ENCODE data around the gene COPE.
"Not testable (repeated sequence)": the region's sequence is repeated elsewhere in the genome, so short reads cannot be mapped to it uniquely, and the experiment has no call there.

The COPE gene

DNA sequence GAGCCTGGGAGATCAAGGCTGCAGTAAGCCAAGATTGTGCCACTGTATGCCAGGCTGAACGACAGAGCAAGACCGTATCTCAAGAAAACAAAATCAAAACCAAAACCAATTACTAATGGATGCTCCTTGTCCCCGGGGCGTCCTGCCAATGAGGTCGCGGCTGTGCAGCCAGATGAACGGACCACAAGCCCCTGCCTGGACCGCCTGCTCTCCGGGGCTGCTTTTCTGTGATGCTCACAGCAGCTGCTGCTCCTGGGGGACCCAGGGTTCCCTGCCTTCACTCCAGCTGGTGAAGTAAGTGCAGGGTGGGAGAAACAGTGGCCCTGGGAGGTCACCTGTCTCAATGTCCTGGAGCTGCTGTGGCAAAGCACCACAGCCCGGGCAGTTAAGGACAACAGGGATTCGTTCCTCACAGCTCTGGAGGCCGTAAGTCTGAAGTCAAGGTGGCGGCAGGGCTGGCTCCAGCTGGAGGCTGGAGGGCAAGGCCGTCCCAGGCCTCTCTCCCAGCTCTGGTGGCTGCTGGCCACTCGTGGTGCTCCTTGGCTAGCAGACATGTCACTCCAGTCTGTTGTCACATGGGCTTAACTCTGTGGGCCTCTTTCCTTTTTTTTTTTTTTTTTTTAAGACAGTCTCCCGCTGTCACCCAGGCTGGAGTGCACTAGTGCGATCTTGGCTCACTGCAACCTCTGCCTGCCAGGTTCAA lies 10.1 kb downstream of the COPE start:
- no peak for DNase-seq (ENCODE audit: low read depth)

DNA sequence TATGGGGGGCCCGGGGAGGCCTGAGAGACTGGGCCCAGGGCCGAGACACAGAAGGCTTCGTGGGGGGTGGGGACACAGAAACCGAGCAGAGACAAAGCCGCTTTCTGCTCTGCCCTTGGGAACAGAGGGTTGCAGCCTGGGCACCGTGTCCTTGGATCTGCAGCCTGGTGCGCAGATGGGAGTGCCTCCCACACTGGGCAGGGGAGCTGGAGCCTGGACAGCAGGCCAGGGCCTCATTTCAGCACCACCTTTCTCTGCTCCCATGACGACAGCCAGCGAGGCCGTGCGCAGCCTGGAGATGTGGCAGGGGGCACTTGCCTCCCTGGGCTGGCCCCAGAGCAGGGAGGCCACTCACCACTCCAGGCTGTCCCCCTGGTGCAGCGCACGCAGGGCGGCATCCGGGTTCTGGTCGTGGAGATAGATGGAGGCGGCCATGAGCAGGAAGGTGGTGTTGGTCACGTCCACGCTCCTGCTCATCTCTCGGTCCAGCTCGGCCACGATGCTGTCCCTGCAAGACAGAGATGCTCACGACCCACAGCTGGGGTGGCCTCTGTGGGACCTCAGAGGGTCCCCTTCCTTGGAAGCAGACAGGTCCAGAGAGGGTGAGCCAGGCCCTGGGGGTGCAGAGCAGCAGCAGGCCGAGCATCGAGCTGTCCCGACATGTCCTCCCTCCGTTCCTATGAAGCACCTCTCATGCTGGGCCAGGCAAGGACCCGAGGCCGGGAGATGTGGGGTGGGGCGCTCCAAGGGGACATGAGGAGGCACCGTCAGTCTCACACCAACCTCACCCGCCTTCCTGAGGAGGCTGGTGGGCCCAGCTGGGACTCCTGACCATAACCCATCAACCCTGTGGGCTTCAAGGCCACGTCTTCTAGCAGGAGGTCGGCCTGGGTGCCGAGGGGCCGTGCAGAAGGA lies 12.3 kb downstream of the COPE start:
- no peak for DNase-seq (ENCODE audit: low read depth)

DNA sequence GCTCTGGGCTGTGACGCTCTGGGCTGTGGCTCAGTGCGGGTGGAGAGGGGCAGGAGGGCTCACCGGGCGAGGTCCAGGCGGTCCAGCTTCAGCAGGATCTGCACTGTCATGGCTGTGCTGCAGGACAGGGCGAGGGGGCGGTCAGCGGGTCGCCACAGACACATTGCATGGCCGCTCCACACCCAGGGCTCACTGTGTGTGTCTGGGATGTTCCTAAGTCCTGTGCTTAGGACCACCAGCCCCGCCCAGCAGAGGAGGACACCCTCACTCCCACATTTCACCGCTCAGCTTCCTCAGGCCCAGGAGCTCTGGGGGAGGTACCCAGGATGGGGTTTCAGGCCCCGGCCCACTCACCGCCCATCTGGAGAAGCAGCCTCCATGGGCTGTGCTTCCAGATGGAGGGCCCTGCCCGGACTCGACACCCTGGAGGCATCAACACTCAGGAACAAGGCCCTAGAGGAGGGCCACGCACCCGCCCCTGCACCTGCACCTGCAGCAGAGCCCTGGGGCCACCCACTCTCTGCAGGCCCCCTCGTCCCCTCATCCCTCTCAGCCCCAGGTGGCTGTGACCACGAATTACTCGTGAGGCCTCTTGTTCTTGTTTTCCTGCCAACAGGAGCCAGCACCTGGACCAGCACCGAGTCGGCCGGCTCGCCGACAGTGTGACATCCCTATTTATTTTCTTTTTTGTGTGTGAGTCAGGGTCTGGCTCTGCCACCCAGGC lies 13.5 kb downstream of the COPE start:
- no peak for DNase-seq (ENCODE audit: low read depth)

DNA sequence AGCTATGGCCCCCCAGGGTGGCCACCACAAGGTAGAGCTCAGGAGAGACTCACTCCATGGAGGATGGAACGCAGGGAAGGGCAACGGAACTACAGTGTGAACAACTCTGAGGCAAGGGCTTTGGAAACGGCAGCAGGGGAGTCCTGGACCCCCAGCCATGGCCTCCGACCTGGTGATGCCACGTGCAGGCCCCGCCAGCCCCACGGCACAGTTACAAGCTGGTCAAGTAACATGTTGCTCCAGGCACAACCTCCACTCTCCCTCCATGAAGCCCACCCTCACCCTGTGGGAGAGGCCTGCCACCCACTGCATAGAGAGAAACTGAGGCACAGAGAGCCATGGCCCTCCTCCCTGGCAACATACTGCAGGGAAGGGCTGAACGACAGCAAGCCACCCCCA lies 14.1 kb downstream of the COPE start:
- DNase-seq (ENCODE audit: low read depth): no peak

DNA sequence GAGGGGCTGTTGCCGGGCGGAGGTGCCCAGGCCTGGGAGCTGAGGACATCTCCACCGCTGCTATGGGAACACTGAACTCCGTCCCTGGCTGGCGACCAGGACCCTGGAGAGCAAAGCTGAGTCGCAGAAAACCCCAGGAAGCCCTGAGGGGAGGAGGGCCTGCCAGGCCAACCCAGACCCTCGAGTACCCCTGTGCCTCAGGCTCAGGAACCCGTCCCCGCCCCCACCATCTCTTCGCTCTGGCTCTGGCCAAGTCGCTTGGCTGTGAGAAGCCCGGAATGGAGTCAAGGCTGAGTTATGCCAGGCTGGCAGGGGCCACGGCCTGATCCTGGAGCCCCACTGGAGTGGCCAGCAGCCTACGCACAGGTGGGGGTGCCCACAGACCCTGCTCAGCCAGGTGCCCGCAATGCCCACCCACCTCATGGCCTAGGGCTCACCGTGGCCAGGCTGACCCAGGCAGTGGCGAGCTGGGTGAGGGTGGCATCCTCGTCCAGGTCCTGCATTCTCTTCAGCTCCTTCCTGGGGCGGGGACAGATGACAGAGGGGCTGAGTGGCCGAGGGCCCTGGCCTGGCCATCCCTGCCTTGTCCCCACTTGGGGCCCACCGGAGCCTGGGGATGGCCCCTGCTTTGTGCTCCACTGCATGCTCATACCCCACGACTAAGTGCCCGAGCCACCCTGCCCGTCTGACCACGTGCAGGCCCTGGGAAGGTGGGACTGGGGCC lies 14.7 kb downstream of the COPE start:
- DNase-seq (ENCODE audit: low read depth): no peak

DNA sequence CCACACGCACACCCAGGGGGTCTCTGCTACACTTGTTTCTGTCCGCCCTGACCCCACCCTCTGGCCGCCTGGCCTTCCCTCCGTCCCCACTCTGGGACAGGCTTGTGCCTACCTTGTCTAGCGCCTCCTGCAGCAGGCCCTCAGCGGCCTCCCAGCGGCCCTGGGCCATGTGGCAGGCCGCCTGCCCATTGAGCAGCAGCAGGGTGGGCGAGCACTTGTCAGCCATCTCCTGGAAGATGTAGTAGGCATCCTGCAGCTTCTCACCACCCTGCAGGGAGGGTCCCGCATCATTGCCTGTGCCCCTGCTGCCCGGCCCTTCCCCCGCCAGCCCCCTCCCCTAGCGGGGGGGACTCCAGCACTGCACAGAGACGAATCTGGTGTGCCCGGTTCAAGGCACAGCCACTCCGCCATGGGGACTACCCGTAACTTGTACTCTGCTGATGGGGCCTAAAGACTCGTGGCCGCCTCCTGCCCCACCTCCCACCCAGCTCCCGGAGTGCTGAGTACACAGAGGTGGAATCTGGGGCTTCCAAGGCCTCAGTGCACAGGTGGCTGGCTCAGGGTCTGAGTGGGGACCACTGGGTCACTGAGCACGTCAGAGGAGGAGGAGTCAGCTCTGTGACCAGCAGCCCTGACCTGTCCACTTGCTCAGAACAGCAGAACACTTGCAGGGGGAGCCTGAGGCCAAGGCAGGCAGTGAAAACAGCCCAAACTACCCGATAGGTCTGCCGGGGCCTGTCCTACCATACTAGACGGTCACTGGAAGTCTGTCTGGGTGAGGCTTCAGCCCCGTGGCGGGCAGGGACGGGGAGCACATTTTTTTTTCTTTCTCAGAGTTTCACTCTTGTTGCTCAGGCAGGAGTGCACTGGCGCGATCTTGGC lies 15.8 kb downstream of the COPE start:
- DNase-seq (ENCODE audit: low read depth): no peak

DNA sequence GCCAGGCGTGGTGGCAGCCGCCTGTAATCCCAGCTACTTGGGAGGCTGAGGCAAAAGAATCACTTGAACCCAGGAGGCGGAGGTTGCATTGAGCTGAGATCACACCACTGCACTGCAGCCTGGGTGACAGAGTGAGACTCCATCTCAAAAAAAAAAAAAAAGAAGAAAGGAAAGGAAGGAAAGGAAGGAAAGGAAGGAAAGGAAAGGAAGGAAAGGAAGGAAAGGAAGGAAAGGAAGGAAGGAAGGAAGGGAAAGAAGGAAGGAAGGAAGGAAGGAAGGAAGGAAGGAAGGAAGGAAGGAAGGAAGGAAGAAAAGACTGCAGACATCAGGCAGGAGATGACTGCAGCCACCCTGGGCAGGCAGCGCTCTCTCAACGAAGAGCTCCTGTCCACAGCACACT lies 16.7 kb downstream of the COPE start:
- not testable (repeated sequence) for DNase-seq (ENCODE audit: low read depth)

DNA sequence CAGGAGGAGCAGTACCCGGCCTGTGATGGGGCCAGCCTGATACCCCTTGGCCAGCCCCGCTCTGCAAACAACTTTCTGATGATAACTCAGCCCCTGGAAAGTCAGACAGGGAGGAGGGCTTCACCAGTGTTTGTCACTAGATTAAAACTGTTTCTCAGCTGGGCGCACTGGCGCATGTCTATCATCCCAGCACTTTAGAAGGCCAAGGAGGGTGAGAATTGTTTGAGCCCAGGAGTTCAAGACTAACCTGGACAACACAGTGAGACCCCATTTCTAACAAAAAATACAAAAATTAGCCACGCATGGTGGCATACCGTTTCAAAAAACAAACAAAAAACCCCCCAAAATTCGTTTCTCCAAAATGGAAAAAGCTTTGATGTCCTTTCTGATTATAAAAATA lies 17.7 kb downstream of the COPE start:
- no peak for DNase-seq (ENCODE audit: low read depth)

DNA sequence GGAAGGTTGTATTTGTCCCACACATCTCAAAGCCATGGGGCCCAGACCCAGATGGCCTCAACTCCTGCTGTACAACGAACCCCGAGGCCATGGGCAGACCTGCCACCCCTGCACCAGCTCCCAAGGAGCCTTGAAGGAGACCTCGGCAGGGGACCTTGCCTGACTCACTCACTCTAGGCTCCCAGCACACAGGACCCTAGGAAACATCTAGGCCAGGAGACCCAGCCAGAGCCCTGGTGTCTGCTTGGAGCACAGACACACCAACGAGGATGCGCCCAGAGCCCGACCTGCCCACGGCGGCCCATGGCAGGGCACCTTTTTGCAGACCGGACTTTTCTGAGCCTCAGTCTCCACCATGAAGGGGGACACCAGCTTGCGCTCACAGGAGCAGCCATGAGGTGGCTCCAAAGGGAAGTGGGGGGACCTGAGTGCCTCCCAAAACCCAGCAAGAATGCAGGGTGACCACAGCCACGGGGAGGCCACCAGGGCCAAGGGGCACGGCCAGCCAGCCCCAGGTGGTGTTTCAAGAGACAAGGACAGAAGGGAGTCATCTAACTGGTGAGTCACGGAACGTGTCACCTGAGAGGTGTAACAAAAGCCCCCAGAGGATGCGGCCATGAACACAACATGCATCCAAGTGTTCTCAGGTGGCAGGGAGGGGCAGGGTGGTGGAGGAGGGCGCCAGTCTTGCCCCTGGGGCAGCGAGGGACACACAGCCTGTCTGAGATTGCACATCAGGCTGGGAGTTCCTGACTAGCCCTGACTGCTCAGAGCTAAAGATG lies 18.3 kb downstream of the COPE start:
- DNase-seq (ENCODE audit: low read depth): no peak

DNA sequence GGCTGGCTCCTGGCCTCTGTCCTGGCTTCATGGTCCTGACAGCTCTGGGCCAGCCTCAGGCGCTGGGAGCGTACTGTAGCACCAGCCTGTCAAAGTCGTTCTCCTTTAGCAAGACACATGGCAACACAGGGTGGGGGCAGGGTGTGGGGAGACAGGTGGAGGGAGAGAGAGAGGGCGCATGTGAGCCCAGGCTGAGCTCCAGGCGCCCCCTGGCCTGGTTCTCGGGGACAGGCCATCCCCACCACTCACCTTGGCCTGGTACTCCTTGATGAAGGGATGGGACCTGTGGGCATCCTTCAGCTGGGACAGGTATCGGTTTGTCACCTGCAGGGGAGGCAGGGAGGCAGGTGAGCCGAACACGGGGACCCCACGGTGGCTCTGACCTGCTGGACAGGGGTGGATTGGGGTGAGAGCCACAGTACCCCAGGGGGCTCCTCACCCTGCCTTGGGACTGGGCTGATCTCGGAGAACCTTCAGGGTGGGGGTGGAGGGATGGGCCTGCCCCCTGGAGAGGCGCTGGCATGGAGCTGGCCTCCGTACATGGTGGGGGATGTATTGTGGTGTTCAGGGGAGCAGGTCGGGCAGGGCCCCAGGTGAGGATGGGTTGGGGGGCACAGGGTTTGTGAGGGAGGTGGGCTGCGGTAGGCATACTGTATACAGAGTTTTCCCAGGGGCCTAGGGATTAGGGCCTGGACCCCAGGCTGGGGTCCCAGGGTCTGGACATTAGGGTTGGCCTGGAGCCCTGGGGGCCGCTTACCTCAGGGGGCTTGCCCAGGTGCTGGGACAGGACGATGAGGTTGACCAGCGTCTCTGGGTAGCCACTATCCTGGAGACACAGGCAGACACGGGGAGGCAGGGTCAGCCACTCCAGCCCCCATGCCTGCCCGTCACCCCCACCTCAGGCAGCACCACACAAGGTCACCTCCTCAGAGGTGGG lies 19.3 kb downstream of the COPE start:
- no peak for DNase-seq (ENCODE audit: low read depth)

DNA sequence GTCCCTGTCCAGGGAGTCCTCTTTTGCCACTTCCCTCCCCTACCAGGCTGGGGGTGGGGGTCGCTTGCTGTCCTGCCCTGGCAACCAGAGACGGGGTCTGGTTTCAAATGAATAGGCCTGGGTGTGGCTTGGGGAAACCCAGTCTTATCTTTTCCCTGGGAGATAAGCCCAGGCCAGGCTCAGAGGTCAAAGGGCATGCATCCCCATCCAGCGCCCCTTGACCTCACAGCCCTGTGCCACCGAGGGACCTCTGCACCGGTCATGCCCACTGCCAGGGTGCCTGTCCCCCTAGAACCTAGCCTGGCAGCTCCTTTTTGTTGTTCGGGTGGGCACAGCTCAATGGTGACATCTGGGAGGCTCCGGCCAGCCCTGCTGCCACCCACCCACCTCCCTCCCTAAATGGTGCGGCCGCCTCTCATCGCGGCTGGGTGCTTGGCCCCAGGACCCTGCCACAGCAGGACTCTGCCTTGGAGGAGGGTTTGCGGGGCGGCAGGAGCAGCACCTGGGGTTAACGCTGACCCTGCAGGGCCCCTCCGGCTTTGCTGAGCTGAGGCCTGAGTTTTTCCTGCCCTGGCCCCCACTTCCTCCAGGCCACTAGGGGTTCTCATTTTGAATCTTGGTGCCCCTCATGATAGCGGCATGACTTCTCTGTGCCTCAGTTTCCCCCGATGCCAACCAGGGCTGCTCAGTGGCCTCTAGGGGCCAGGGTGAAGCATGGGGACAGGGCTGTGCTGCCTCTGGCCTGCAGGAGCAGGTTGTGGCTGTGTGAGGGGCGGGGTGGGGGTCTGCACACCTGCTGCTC lies 20.4 kb downstream of the COPE start:
- DNase-seq (ENCODE audit: low read depth): no peak

DNA sequence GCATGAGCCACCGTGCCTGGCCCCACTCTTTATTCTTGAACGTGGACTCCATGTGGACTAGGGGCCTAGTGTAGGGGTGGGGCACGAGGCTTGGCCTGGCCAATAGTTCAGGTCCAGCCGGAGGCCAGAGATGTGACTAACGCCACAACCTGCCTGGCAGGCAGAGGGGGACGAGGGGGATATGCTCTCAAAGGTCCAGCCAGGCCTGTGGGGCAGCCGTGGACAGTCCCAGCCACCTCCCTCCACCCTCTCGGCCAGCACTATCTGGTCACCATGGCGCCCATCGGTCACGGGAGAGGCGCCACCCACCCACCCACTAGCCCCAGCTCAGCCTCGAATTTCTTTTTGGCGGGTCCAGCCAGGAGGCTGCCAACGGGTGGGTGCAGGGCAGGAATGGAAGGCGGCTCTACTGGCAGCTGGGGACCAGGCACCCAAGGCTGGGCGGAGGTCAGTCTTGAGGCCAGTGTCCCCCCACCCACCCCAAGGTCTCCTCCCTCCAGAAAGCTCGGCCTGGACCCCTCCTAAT lies 21.0 kb downstream of the COPE start:
- no peak for DNase-seq (ENCODE audit: low read depth)

DNA sequence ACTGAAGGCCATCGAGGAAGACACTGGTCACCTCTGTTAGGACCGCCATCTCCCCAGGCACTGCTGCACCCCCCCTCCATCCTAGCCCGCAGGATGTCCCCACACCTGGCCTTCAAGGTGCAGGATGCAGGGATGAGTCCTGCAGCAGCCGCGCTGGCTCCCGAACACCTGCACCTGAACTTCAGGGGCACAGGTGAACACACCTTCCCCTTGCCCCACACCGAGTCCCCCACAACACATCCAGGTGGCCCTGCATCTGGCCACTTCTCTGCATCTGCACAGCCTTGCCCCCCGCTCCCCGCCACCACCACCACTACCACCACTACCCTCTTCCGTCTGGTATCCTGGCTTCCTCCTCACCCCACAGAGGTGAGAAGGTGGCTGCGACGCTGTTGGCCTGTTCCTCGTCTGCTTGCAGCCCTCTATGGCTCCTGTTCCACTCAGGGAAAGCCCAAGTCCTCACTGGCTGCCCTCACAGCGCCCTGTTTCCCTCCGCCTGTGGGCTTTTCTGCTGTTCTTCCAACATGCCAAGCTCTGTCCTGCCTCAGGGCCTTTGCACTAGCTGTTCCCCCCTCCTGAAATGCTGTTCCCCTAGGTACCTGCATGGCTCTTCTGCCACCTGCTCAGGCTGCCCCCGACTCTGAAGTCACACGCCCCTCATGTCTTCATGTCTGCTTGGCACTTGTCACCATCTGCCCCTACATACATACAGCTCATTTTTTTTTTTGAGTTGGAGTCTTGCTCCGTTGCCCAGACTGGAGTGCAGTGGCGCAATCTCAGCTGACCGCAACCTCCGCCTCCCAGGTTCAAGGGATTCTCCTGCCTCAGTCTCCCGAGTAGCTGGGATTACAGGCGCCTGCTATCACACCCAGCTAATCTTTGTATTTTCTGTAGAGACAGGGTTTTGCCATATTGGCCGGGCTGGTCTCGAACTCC lies 21.8 kb downstream of the COPE start:
- DNase-seq (ENCODE audit: low read depth): no peak

DNA sequence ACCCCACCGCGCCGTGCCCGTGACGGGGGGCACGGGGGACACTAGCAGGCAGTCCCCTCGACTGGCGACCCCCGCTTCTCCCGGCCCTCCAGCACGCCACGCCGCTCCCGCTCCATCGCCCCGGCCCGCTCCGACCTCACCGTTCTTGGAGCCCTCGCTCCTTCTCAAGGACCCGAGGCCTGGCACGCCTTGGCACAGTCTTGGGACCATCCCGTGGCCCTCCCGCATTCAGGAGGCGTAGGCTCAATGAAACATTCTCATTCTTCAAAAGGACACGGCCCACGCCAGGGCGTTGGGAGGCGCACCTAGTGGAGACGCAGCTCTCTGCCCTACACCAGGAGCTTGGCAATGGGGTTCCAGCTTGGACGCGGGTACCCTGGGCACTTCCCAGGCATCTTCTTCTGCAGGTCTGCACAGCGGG lies 22.8 kb downstream of the COPE start:
- DNase-seq (ENCODE audit: low read depth): no peak

DNA sequence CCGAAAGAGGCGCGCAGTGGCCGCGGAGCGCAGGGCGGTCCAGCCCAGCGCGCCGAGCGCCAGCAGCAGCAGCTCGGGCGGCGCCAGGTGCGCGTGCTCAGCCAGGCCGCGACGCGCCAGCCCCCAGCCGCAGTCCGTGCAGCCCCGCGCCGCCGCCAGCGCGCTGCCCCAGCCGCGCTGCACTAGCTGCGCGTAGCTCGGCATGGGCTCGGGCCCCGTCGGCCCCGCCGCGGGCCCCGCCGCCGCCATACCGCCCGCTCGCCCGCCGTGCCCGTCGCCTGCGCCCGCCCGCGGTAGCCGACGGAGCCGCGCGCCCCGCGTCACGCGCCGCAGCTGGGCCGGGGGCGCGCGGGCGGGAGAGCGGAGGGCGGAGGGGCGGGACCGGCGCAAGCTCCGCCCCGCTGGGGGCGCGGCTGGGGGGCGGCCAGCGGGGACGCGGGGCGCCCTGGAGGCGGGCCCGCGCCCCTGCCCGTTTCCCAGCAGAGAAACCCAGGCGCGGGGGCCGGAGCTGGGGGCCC lies 23.3 kb downstream of the COPE start, which contains the start of gene CERS1:
TSS of gene CERS1 (minus strand) at position 335 of the 518 bp plus-strand sequence. CDS start at position 249, 86 bp downstream.
- no peak for DNase-seq (ENCODE audit: low read depth)

DNA sequence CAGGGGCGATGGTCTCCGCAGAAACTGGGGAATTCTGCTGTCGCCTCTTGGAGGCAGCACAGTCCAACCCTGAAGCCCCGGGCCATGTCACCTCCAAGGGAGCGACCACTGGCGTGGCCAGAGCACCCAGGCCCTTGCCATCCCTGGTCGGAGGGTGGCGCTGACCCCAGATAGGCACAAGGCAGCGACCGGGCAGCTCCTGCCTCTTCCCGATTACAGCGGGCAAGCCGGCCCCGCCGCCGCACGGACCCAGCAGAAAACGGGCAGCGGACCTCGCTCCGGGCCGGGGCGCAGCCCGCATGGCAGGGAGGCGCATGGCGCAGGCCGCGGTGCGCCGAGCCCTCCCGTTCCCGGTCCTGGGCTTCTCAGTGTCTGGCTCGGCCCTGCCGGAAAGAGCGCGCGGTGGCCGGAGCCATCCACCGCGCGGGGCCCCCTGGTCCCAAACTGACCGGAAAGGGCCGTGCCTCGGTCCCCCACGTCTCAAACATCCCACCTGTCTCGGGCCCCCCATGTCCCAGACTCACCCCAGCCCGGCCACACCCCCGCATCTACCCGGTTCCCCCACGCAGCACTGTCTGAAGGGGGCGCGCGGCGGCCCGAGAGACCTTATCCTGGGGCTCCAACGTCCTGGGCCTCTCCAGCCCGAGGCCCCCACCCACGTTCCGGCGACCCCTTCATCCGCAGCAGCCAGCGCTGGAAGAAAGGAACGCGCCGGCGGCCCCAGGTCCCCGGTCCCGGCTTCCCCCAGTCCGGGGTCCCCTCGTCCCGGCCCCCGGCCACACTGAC lies 24.0 kb downstream of the COPE start:
- DNase-seq (ENCODE audit: low read depth): no peak

All from stimulated activated CD8-positive, alpha-beta memory T cell treated with anti-CD3 and anti-CD28 coated beads, Interleukin-4, amount 100 ng/mL, for 24 hours (primary cell).